Mammary epithelial cell (primary cell): ENCODE measurements around the gene FMO3.

Experiments
- CTCF ChIP-seq, 2 donors: IDR thresholded peaks in 1 of 2; conservative IDR thresholded peaks in 1 of 2; 2 replicates each; pipeline ENCODE4 v1.5.1; 2011 to 2012; ENCODE audit warnings: inconsistent platforms in 2 of 2, low read length in 2 of 2, mild to moderate bottlenecking in 2 of 2, control low read depth in 1 of 2, low read depth in 1 of 2; ENCODE audit not compliant: insufficient read depth in 1 of 2; ENCODE audit errors: extremely low read depth in 1 of 2
- EZH2 ChIP-seq: IDR thresholded peaks from 2 replicates; pipeline ENCODE4 v1.6.1; 2012; ENCODE audit warnings: low read length, inconsistent platforms, borderline replicate concordance

- TF ChIP-seq CTCF (conservative IDR thresholded peaks at IDR 0.05 in 1 of 2, IDR thresholded peaks at IDR 0.05 in 1 of 2; ENCODE audit: extremely low read depth in 1 of 2, insufficient read depth in 1 of 2, low read depth in 1 of 2, low read length in 2 of 2) (no peak), EZH2 (no peak)
Observed at GRCh38 chr1:171113382-171113781, 22.7 kb downstream of the FMO3 start.
